DMS79 (cell line): ENCODE results near the gene SECISBP2.

Source experiments
- DNase-seq: peaks from one replicate; lab custom pipeline; 2025; lab: John Stamatoyannopoulos, UW

SECISBP2 gene

DNA sequence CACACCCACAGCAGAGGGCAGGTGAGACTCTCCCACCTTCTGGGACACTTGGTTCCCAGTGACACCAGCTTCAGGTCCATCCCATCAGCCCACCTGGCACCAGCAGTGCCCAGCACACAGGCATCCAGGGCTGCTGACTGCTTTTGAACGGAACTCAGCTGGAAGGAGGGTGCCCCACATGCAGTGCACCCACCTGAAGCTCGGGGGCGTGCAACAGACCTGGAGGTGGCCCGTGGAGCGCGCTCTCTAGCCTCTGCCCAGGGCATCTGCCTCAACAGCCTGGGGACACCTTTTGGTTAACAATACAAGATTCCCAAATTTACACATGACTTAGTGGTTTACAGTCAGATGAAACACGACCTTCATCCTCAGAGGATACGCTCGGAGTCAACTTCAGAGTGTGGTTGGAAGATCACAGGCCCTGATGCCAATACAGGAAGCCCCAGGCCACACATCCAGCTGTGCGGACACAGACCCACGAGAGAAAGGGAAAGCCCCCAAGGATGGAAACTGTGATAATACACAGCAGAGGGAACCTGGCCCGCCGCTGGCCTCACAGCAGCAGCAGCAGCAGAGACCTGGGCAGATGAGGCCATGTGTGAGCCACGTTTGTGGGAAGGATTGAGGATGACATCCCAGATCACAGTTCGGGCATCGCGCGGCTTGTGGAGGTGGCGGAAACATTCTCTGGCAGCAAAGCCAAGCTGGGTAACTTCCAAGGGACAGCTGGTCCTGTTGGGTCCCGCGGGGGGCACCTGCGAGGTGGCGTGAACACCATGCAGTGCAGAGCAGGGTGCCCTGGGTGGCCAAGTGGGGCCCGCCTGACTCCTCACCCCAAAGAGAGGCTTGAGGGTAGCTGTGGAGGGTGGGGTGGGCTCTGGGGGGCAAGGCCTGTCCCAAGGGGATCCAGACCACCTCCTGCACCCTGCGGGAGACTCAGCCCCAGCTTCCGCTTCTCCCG is 64.0 kb downstream of the SECISBP2 start:
- no peak for DNase-seq

DNA sequence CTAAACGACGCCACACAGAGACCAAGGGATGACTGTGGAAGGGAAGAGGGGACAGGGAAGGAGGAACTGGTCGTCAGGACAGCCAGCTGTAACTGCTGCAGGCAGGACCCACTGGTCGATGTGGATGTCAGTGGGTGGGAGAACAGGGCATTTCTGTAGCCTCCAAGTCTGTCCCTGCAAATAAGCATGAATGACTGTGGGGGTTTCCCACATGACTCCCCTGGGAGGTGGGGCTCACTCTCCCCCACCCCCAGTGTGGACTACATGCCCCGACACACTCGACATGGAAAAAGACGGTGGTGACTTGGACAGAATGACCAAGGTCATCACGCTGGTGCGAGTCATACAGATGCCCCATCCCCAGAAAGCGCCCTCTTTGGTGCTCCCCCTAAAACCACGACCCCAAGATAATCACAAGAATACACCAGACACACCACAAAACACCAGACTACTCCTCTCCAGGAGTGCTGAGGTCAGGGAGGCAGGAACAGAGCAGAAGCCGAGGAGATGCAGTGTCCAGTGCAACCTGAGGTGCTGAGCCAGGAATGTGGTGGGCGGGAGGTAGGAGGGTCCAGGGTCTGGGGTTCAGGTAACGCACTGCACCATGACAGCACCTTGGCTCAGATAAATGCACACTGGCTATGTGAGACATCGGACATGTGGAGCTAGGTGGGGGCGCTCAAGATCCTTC is 64.9 kb downstream of the SECISBP2 start:
- no peak for DNase-seq

DNA sequence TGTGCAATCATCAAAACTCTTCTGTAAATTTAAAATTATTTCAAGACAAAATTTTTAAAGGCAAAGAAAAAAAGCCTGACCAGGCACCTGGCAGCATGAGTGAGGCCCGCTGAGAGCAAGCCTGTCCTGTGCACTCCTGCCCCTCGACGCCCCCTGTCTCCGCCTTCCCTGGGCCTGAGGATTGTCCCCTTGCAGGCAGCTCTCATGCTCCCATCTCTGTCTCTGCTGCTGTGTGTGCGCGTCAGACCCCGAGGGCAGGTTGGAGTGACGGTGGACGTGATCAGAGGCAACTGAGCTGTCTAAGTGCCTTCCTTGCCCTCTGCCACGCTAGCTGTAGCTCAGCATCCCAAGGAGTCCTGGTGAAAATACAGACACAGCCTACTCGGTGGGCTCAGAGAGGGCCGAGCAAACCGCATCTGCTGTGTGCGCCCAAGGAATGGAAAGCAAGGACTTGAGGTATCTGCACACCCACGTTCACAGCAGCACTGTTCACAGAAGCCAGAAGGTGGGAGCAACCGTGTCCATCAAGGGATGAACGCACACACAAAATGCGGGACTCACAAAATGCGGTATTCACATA is 65.5 kb downstream of the SECISBP2 start:
- DNase-seq: no peak

DNA sequence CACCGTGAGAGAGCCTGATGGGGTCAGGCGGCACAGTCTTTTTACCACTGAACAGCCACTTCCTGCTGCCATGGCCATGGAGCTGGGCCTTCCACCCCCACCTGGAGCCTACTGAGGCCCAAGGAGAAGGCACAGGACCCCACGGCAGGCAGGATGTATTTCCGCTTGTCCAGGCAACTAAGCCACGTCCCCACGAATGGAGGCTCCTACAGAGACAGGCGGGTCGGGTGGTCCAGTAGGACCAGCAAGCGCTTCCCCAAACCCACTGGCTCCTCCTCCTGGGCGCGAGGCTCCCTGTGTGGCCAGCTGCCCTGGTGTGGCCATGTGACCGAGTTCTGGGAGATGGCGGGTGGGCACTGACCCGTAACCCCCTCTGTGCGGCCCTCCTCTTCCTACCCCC is 66.5 kb downstream of the SECISBP2 start:
- DNase-seq: no peak

DNA sequence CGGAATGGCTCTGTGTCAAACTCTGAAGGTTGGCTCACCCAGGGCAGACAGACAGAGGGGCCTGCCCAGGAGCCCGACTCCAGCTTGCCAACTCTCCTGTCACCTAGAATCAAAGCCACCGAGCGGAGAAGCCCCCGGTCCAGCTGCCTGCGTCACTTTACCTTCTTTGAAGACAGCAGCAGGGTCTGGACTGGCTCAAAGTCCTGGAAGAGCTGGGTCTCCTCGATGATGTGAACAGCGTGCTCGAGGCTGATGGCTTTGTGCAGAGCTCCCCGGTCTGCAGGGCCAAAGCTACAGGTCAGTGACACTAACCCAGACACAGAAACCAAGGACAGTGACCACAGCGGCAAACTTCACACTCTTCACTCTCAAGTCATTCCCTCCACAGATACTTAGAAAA is 67.9 kb downstream of the SECISBP2 start:
- no peak for DNase-seq

DNA sequence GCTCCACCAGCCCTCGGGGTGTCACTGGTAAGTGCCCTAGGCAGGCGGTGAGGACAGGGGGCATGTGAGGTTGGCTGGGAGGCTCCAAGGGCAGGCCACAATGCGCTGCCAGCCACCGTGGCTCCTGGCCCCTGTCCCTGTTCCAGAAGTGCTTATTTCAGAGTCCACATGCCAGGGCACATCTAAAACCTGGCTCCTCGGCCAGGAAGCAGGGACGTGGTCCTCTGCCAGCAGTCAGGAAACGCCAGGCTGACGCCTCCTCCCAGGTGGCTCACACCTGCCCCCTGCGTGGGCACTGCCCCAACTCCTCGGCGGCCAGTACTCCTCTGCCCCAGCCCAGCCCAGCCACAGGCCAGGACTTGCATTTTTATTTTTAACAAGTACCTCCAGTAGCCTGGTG is 68.5 kb downstream of the SECISBP2 start:
- no peak for DNase-seq

DNA sequence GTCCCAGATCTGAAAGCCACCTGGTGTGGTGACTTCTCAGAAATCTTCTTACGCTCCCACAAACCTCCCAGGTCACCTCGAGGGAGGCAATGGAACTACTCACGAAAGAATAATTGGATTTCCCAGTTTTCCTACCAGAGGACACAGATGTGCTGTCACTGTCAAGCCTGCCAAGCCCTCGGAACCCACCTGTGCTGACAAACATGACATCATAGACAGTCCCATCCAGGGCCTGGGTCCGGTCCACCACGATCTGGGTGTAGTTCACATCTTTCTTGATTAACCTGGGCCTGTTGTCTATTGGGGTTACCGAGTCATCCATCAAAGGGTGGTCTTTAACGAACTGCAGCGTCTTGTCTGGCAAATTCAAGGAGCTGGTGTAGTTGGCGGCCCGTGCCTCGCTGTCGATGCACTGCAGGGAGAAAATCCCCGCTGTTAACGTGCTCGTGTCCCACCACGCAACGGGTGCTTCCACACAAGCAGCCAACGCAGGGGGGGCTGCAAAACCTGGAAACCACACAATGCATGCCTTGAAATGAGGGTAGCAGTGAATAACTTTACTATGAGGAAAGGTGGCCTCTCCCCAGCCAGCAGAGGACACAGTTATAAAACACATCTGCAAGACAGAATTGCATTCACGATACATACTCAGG is 69.0 kb downstream of the SECISBP2 start:
- DNase-seq: no peak

DNA sequence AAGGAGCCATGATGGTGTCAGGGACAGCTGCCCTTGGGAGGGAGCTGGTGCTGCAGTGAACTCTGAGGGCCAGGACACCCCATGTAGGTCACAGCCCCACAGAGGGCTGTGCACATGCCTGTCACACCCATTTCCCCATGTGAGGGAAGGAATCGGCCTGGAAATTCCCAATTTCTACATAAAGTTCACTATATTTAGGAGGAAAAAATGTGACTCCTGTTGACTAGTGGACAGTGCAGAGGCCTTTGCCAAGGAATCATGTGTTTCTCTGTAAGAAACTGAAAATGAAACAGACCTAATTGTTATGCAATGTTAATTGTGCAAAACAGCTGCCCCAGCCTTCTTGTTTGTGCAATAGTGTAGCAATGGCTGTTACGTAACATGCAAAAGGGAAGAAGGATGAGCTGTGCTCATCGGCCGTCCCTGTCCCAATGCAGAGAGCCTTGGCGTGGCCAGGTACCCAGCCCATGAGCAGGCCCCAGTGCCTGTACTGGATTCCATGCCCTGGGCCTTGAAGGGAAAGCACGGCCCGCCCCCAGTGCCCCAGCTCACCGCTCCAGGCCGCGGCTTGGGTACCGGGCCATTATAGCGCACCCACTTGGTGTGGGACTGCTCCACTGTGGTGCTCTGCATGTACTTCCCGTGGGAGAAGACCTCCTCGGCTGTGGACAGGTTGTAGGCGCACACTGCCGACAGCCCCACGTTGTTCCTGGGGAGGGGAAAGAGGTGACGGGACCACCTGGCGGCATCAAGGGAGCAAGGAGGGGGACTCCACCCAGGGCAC is 70.0 kb downstream of the SECISBP2 start:
- no peak for DNase-seq

DNA sequence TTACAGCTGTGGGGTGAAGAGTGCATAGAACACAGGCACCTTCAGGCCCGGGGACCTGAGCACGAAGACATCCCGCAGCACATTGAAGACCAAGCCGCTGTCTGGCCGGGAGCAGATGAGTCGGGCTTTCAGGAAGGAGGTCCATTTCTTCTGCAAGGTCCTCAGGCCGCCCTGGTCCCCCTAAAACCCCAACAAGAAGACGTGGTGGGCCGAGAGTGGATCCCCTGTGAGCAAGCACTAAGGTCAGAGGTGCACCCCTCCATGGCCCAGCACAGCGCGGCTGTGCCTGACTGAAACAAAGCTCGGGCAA is 70.5 kb downstream of the SECISBP2 start:
- DNase-seq: no peak

DNA sequence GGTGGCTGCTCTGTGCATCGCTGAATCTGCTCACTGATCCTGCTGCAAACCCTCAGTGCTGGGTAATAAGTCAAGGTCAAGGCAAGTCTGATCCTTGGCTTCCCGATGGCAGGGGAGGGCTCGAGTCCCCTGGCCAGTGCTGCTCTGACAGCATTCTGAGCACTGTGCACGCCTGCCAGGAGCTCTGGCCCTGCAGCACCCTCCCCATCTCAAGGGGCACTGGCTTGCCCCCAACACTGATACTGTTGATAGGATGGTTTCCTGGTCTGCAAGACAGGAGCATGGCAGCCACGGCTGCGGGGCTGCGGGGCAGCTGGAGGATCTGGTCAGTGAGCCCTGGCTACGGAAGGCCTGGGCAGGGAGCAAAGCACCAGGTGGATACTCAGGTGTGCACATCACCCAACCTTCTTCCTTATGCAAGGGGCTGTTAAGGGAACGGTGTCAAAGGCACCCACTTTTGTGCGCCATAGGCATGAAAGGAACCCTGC is 71.8 kb downstream of the SECISBP2 start:
- no peak for DNase-seq

DNA sequence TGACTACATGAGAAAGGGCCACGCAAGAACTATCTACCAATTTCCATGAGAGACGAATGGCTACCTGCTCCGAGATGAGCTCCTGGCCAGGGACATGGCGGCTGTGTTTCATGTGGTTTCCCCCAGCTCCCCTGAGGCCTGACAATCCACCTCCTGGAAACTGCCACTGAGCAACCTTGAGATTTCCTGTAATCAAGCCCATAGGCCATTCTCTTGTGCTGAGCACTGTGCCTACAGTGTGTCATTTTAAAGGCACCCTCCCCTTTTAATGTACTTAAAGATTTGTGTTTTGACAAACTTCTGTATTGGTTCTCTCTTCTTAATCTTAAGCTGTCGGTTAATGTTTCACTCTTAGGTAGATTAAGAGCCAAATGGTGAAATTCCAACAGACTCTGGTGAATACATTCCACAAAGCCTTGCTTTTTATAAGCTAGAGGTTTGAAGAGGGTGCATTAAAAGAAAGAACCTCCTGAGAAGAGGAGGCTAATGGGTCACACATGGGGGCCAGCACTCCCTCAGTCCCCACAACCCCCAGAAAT is 72.3 kb downstream of the SECISBP2 start:
- no peak for DNase-seq

DNA sequence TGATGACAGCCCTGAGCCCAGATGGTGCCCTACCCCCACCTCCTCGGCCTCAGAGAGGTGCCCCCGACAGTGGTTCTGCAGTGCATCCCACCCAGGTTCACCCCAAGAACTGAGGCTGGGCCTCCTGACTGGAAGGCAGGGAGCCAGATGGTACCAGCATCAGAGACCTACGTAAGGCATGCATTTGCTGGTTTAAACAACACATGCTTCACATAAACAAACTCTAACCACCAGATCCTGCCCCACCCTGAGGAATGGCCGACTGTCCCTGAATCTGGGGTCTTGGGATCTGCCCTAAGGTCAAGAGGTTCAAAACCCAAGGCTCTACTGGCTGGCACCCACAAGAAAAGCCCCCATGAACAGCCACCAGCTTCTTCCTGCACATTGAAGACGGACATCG is 73.3 kb downstream of the SECISBP2 start:
- DNase-seq: no peak

DNA sequence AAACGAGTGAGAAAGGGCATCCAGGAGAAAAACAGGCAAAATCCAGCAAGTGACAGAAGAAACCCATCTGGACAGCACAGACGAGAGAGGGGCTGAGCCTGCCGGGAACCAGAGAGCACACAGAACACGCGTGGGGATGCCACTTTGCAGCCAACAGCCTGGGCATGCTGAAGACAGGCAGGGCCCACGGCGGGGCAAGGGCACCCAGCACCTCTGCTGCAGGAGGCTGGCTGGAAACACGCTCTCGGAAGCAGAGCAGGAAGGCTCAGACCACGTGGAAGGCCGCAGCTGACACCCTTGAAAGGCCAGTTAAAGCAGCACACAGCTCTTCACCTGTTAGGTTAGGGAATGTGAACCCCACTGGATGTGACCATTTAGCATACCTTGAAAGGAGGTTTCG is 76.1 kb downstream of the SECISBP2 start:
- DNase-seq: no peak

DNA sequence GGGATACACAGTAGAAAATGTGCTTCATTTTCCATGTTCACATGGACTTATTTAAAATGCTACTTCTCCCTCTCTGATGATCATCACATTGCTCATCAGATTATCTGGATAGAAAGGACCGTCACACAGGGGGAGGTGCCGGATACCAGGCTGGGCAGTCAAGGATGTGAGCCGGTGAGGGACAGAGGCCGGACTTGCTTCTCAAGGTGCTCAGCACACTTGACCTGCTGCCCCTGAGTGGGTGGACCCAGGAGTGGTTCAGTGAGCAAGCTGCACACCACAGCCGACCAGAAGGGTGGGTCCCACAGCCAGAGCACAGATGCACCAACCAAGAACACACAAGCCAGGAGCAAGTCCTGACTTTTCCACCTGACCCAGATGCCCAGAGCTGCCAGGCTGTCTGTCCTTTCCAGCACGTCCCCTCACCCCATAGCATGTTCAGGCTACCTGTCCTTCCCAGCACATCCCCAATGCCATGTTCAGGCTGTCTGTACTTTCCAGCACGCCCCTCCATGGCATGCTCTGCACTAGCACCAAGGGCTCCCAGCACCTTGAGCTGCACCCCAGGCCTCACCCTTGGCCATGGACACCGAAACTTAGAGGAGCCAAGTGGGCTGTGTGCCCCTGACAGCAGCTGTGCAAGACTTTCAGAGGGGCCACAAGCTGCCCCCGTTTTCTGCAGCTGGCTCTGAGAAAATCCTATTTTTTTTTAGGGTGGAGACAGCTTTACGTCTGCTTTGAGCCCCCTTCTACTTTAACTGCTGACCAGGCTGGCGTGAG is 77.8 kb downstream of the SECISBP2 start:
- DNase-seq: no peak

DNA sequence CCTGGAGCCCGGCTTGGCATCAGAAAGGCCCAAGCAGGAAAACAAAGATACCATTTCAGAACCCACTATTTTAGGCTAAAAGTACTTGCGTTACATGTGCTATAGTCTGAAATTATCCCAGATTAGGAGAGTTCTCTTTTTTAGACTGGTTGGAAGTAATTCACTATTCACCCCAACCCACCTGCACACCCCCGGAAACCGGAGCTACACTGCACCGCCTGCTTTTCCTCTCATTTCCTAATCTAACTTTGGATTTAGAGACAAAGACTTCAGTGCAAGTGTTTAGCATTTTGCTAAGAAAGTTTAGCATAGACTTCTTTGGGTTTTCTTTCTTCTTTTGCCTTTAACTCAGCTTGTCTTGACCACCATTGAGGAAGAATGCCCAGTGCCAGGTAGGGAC is 79.2 kb downstream of the SECISBP2 start:
- no peak for DNase-seq

DNA sequence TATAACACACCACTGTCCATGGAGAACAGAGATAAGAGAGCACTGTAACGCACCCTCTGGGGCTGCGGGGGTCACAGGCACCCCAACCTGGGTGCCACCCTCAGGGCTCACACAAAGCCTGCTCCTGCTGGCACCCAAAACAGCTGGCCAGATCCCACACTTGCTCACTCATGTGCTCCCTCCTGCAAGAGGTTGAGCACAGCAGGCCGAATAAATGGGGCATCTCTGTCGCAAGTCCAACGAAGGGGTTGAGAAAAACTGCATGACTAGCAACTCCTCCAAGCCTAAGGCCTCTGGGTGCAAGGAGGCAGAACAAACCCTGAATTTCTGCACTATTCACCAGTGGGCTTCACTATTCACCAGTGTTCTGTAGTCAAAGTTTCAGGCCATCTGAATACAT is 80.3 kb downstream of the SECISBP2 start:
- DNase-seq: no peak

DNA sequence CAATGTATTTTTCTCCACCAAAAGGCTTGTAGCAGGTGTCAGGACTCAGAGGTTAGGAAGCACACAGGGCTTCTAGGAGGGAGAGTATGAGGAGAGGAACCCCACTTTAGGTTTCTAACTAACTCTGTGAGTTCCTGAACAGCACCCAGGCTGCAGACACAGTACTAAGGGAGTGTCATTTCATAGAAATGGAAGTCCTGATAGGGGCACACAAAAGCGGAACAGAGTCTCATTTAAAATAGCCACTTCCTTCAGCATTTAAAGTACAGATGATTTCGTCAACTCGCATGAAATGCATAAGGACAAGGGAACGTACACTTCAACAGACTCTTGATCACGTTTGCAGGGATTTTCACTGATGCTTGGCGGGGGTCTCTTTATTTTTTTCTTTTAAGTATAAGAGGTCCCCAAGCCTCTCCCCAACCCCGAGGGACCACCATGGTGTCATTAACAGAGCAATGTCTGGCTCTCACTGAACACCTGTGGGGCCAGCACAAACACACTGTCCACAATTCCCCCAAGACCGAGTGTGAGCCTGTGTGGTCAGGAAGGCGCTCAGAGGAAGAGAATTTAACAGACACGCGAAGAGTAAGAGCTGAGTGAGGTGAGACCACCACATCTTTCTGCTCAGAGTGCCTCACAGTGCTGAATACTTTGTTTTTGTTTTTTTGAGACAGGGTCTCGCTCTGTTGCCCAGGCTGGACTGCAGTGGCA is 82.3 kb downstream of the SECISBP2 start:
- DNase-seq: no peak

DNA sequence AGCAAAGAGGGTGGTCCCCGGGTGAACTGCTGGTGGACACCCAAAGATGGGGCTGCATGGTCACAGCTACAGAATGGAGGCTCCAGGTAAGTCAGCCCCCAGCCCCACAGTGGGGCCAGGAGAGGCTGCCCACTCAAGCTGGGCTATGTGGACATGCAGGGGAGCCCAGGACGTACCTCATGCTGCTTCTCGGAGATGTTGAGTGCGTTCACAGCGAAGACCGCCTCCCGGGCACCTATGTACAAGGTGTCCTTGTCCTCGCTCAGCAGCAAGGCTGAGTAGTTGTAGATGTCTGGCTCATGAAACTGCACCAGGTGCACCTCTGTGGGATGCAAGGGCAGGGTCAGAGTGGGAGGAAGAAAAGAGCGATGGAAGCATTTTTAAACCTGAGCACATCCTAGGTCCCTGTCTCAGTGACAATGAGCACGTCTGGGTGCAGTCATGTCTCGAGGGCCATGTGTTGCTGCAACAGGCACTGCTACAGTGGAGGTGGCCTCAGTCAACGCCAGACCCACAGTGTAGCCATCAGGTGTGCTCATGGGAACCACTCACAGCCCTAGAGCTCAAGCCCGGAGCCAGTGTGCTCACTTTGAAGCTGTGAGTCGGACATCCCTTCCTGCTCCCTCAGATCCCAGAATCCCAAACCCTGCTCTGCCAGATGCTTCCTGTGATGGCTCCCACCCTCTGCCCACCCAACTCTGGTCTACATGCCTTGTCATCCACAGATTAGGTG is 84.6 kb downstream of the SECISBP2 start:
- no peak for DNase-seq

DNA sequence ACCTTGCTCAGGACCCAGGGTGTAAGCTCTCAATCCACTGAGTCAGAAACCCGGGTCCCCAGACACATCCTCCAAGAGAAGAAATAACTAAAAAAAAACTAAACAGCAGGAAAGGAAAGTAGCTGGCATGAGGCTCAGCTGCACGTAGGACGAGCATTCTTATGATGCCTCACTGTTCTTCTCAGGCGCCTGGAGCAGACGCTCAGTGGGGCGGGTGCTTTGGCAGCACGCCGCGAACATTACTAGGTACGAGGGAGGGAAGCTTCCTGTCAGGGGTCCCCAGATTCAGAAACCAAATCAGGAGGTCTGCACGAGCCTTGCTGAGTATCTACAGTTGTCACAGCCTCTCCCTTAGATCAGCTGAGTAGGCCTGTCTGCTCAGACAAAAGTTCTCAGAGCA is 85.8 kb downstream of the SECISBP2 start:
- no peak for DNase-seq
